ENCODE data around the gene APOL1.
"Not testable (repeated sequence)": the region's sequence is repeated elsewhere in the genome, so short reads cannot be mapped to it uniquely, and the experiment has no call there.

The APOL1 gene, protein sequence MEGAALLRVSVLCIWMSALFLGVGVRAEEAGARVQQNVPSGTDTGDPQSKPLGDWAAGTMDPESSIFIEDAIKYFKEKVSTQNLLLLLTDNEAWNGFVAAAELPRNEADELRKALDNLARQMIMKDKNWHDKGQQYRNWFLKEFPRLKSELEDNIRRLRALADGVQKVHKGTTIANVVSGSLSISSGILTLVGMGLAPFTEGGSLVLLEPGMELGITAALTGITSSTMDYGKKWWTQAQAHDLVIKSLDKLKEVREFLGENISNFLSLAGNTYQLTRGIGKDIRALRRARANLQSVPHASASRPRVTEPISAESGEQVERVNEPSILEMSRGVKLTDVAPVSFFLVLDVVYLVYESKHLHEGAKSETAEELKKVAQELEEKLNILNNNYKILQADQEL

DNA sequence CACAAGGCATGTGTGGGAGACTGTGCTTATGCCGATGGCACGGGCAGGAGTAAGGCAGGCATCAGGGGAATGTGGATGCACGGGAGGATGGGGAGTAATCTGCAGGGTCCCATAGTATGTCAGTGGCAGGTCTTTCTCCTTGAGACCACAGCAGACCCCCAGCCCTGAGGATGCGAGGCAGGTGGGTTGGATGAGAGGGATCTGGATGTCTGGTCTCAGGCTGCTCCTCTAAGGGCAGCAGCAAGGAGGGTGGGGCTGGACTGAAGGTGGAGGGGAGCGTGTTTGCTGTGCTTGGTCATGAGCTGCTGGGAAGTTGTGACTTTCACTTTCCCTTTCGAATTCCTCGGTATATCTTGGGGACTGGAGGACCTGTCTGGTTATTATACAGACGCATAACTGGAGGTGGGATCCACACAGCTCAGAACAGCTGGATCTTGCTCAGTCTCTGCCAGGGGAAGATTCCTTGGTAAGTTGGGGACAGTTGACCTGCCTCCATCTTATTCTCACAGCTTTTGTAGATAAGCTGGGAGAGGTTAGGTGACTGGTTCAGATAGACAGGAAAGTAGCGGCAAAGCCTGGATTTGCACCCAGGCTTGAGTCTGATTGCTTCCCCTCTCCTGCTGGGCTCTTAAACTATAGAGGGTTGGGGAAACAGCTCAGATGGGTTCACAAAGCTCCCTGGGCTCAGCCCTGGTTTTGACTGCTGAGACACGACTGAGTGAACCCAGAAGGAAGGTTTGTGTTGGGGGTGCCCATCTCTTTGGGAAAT is at the start of gene APOL1:
APOL1 (plus strand) TSS at position 380 of the 769 bp plus-strand sequence. CDS start 1,823 bp downstream, outside the sequence.
- TF ChIP-seq, protein P1, sequence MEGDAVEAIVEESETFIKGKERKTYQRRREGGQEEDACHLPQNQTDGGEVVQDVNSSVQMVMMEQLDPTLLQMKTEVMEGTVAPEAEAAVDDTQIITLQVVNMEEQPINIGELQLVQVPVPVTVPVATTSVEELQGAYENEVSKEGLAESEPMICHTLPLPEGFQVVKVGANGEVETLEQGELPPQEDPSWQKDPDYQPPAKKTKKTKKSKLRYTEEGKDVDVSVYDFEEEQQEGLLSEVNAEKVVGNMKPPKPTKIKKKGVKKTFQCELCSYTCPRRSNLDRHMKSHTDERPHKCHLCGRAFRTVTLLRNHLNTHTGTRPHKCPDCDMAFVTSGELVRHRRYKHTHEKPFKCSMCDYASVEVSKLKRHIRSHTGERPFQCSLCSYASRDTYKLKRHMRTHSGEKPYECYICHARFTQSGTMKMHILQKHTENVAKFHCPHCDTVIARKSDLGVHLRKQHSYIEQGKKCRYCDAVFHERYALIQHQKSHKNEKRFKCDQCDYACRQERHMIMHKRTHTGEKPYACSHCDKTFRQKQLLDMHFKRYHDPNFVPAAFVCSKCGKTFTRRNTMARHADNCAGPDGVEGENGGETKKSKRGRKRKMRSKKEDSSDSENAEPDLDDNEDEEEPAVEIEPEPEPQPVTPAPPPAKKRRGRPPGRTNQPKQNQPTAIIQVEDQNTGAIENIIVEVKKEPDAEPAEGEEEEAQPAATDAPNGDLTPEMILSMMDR (IDR thresholded peaks at IDR 0.05; ENCODE audit: extremely low read depth, insufficient read depth, missing control alignments), result no peak
- in situ Hi-C loops (cut with MboI; ENCODE audit: low pct_unique_long_range_greater_than_20kb, low sequenced_read_pairs, unreplicated experiment), result no loop called here
- peak; percentile 56 for DNase-seq (ENCODE audit: low spot score)

DNA sequence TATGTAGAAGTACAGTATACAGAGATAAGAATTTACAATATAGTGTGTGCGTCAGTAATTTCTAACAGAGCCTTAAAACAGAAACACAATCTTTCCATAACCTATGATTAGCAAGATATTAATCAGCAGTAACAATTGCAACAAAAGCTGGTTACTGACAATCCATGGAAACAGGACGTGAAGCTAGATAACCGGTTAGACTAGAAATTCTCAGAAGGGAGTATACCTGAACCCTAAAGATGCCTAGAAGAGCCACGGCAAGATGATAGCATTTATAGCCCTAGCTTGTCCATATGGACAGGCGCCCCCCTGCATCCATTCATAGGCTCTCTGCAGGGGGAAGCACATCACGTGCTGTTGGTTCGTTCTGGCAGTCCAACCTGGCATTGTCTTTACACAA is 49.5 kb upstream of the APOL1 start:
- in situ Hi-C loops (cut with MboI; ENCODE audit: low pct_unique_long_range_greater_than_20kb, low sequenced_read_pairs, unreplicated experiment); DNase-seq (ENCODE audit: low spot score): not testable (repeated sequence)

DNA sequence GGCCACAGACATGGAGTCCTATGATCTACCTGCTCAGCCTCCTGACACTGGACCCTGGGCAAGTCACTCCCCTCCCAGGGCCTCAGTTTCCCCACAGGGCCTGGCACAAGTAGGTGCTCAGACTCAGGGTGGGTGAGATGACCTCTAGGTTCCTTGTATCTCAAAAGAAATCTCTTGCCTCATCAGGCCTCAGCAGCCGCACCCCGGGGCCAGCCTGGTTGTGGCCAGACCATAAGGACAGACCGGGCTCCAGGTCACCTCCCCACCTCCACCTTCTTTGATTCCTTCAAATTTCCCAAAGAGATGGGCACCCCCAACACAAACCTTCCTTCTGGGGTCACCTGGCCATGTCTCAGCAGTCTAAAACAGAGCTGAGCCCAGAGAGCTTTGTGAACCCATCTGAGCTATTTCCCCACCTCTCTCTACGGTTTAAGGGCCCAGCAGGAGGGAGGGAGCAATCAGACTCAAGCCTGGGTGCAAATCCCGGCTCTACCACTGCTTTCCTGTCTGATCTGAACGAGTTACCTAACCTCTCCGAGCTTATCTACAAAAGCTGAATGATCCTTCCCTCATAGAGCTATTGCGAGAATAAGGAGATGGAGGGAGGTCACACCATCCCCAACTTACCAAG is 48.8 kb upstream of the APOL1 start:
- TF ChIP-seq, protein P1 (IDR thresholded peaks at IDR 0.05; ENCODE audit: extremely low read depth, insufficient read depth, missing control alignments), result no peak
- no peak for DNase-seq (ENCODE audit: low spot score)
- in situ Hi-C loops (cut with MboI; ENCODE audit: low pct_unique_long_range_greater_than_20kb, low sequenced_read_pairs, unreplicated experiment), result no loop called here

DNA sequence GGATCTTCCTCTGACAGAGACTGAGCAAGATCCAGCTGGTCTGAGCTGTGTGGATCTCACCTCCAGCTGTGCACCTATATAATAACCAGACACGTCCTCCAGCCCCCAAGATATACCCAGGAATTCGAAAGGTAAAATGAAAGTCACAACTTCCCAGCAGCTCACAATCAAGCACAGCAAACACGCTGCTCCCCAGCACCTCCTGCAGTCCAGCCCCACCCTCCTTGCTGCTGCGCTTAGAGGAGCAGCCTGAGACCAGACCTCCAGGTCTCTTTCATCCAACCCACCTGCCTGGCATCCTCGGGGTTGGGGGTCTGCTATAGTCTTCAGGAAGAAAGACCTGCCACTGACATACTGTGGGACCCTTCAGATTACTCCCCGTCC is 48.3 kb upstream of the APOL1 start:
- in situ Hi-C loops (cut with MboI; ENCODE audit: low pct_unique_long_range_greater_than_20kb, low sequenced_read_pairs, unreplicated experiment), result no loop called here
- DNase-seq (ENCODE audit: low spot score), result no peak
- TF ChIP-seq, protein P1 (IDR thresholded peaks at IDR 0.05; ENCODE audit: extremely low read depth, insufficient read depth, missing control alignments), result no peak

DNA sequence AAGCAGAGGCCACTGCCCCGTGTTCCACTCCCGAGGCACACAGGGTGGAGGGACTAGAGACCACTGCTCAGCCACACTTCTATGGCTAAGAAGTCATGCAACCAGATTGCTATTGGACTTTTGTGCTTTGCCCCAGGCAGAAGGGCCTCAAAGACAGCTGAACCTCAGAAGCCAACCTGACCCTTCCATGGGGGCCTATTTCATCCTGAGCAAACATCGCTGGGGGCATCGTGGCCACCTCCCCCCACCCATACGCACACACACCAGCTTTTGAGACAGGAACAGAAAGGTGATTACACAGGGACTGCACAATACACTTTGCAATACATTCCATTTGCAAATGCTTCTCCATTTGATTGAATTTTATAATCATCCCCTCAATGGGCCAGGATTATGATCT is 47.4 kb upstream of the APOL1 start:
- DNase-seq (ENCODE audit: low spot score), result not testable (repeated sequence)

DNA sequence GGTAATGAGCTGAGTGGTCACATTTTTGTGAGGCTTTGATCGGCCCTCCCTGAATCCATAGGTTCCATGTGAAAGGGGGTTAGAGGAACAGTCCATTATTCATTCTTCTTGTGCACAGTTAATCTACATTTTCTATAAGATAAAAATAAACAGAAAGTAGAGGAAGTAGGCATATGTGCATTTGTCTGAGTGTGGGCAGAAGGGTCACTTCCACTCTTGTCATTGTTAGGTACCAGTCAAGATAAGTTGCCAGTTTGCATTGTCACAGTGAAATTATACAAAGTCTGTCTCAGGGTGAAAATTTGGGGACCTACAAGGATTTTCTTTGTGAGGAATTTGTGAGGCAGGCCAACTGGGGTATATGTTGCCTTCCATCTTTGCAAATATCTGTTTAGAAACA is 46.7 kb upstream of the APOL1 start:
- DNase-seq (ENCODE audit: low spot score), result no peak
- TF ChIP-seq, protein P1 (IDR thresholded peaks at IDR 0.05; ENCODE audit: extremely low read depth, insufficient read depth, missing control alignments), result no peak
- in situ Hi-C loops (cut with MboI; ENCODE audit: low pct_unique_long_range_greater_than_20kb, low sequenced_read_pairs, unreplicated experiment), result no loop called here

More for the DNA sequence above, 47.4 kb upstream of the APOL1 start:
- in situ Hi-C loops (cut with MboI; ENCODE audit: low pct_unique_long_range_greater_than_20kb, low sequenced_read_pairs, unreplicated experiment), result not testable (repeated sequence)

DNA sequence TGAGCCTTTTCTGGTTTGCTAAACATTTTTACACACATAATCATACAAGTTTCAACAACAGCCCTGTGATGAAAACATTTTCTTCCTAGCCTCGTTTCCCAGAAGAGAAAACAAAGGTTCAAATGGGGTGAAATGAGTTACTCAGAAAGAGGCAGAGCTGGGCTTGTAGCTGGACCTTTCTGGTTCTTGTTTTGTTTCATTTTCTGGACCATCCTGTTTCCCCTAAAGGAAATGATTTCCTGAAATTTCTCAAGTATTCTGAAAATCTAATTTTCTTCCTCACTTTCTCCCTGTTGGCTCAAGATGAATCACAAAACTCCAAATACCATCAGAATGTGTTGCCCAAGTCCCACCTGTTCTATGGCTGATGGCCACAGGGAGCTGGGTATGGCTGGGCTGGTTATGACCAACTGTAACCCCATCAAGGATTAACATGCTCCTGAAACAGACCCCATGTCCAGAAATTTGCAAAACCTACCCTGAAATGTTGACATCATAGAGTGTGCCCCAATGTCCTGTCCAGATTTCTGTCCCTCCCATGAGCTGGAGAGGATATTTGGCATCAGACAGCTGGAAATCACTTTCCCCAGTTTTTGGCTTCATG is 44.7 kb upstream of the APOL1 start:
- TF ChIP-seq, protein P1 (IDR thresholded peaks at IDR 0.05; ENCODE audit: extremely low read depth, insufficient read depth, missing control alignments), result no peak
- in situ Hi-C loops (cut with MboI; ENCODE audit: low pct_unique_long_range_greater_than_20kb, low sequenced_read_pairs, unreplicated experiment), result no loop called here
- no peak for DNase-seq (ENCODE audit: low spot score)
